Measurements from ENCODE around the gene CILP2.

CILP2 gene

GRCh38 chr19:19506592-19506991, 31.5 kb upstream of the CILP2 start:
- no peak for DNase-seq (ENCODE audit: low read depth)
- TF ChIP-seq, protein P1, sequence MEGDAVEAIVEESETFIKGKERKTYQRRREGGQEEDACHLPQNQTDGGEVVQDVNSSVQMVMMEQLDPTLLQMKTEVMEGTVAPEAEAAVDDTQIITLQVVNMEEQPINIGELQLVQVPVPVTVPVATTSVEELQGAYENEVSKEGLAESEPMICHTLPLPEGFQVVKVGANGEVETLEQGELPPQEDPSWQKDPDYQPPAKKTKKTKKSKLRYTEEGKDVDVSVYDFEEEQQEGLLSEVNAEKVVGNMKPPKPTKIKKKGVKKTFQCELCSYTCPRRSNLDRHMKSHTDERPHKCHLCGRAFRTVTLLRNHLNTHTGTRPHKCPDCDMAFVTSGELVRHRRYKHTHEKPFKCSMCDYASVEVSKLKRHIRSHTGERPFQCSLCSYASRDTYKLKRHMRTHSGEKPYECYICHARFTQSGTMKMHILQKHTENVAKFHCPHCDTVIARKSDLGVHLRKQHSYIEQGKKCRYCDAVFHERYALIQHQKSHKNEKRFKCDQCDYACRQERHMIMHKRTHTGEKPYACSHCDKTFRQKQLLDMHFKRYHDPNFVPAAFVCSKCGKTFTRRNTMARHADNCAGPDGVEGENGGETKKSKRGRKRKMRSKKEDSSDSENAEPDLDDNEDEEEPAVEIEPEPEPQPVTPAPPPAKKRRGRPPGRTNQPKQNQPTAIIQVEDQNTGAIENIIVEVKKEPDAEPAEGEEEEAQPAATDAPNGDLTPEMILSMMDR (IDR thresholded peaks at IDR 0.05; ENCODE audit: low read depth, low read length, missing control alignments) = no peak
- in situ Hi-C loops (cut with HindIII; ENCODE audit: low sequenced_read_pairs) = no loop called here
- H3K4me3 ChIP-seq (ENCODE audit: low read depth, low read length) = no peak overlapping the region

DNA sequence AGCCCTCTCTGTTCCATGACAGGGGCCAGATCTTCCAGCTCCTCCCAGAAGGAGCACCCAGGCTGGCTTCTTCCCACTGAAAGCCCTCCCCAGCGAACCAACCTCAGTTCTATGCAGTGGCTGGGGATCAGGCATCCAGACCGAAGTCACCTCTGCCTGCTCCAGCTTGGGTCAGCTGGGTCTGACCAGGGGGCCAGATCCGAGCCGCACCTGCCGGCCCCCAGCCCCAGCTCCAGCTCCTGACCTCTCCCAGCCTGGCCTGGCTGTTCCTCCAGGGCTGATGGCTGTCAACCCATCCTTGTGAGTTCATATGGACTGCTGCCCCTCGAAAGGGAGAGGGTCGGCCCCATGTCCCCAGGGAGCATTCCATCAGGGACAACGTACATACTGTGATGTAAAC, 30.7 kb upstream of the CILP2 start:
- no peak overlapping the region for H3K4me3 ChIP-seq (ENCODE audit: low read depth, low read length)
- in situ Hi-C loops (cut with HindIII; ENCODE audit: low sequenced_read_pairs) = no loop called here
- TF ChIP-seq, protein P1 (IDR thresholded peaks at IDR 0.05; ENCODE audit: low read depth, low read length, missing control alignments) = no peak
- DNase-seq (ENCODE audit: low read depth) = no peak

DNA sequence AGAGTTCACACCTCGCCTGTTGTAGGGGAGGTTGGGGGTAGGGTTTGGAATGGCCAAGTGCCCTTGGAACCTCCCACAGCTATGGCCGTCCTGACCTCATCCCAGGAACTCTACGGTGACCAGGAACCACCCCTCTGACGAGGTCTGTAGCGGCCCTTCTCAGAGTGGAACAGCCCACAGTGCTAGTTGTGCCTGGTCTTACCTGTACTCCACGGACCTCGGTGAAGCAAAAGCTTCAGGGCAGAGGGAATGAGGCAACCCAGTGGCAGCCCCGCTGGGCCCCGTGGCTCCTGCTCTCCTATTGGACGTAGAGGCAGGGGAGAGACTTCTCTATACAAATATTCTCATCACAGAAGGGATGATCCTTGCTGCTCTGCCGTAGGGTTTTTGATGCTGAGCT, 29.8 kb upstream of the CILP2 start:
- in situ Hi-C loops (cut with HindIII; ENCODE audit: low sequenced_read_pairs) = no loop called here
- TF ChIP-seq, protein P1 (IDR thresholded peaks at IDR 0.05; ENCODE audit: low read depth, low read length, missing control alignments) = no peak
- DNase-seq (ENCODE audit: low read depth) = no peak
- no peak overlapping the region for H3K4me3 ChIP-seq (ENCODE audit: low read depth, low read length)

DNA sequence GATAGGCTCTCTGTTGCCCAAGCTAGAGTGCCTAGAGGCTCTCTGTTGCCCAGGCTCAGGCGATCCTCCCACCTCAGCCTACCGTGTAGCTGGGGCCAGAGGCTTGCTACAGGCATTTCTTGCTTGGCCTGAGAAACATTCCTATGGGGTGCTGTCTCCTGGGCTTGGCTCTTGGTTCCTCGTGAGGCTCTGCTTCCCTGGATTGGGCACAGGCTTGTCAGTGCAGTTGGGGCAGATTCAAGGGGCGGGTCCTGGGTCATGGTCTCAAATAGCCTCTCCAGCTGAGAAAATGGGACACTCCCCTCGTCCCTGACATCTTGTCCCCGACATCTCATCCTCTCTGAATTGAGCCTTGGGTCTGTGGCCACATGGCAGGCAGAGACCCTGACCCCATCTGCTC, 27.6 kb upstream of the CILP2 start:
- H3K4me3 ChIP-seq (ENCODE audit: low read depth, low read length) = no peak overlapping the region
- in situ Hi-C loops (cut with HindIII; ENCODE audit: low sequenced_read_pairs) = no loop called here
- no peak for DNase-seq (ENCODE audit: low read depth)
- TF ChIP-seq, protein P1 (IDR thresholded peaks at IDR 0.05; ENCODE audit: low read depth, low read length, missing control alignments) = no peak

DNA sequence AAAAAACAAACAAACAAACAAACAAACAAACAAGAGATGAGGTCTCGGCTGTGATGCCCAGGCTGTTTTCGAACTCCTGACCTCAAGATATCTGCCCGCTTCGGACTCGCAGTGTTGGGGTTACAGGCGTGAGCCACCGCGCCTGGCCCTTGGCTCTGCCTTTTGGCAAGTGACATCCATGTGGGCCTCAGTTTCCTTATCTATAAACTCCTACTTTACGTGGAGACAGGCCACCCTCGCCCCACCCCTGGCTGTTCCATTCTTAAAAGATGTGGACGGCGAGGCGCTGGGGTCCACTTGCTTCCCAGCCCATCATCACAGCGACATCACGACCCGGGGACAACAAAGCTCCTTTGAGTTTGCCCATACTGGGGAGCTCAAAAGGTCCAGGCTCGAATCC, 24.4 kb upstream of the CILP2 start:
- TF ChIP-seq, protein P1 (IDR thresholded peaks at IDR 0.05; ENCODE audit: low read depth, low read length, missing control alignments) = no peak
- DNase-seq (ENCODE audit: low read depth) = no peak
- no peak overlapping the region for H3K4me3 ChIP-seq (ENCODE audit: low read depth, low read length)
- in situ Hi-C loops (cut with HindIII; ENCODE audit: low sequenced_read_pairs) = no loop called here

GRCh38 chr19:19514215-19514657, 23.8 kb upstream of the CILP2 start:
- no peak overlapping the region for H3K4me3 ChIP-seq (ENCODE audit: low read depth, low read length)
- in situ Hi-C loops (cut with HindIII; ENCODE audit: low sequenced_read_pairs) = no loop called here
- TF ChIP-seq, protein P1 (IDR thresholded peaks at IDR 0.05; ENCODE audit: low read depth, low read length, missing control alignments) = no peak
- no peak for DNase-seq (ENCODE audit: low read depth)

All from astrocyte of the cerebellum (primary cell).